GM19193 (cell line): ENCODE data around the gene CDT1.

Experiments used
- POLR2A ChIP-seq: IDR thresholded peaks from 4 replicates; pipeline ENCODE4 v1.6.1; 2011; ENCODE audit not compliant: insufficient read depth, insufficient read length; ENCODE audit errors: extremely low read depth

CDT1 gene

DNA sequence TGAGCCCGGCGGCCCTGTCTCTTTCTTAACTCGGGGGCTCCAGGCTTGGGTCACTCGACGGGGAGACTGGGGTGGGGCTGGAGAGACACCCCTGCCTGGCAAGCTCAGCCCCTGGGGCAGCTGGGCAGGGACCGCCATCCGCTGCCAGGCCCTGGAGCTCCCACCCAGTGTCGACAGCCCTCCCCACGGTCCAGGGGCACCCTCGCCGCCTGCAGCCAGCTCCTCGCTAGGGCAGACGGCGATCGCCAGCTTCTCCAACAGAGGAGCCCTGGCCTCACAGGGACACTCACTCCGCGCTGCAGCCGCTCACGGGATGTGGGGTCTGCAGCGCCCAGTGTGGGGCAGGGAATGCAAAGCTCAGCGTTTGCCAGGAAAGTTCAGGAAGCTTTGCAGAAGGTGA, 24.1 kb downstream of the CDT1 start:
- TF ChIP-seq POLR2A, result no peak

DNA sequence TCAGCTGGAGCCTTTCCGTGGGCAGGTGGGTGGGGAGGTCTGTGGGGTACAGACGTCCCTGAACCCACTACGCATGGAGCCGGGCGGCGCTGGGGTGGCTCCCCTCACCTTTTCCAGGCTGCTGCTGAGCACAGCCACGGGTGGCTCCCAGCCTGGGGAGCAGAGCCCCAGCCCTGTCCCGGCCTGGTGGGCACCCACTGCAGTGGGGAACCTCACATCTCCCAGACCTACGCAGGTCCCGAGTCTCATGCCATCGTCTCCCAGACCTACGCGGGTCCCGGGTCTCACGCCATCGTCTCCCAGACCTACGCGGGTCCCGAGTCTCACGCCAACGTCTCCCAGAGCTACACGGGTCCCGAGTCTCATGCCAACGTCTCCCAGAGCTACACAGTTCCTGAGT, 25.1 kb downstream of the CDT1 start:
- TF ChIP-seq POLR2A, result no peak

DNA sequence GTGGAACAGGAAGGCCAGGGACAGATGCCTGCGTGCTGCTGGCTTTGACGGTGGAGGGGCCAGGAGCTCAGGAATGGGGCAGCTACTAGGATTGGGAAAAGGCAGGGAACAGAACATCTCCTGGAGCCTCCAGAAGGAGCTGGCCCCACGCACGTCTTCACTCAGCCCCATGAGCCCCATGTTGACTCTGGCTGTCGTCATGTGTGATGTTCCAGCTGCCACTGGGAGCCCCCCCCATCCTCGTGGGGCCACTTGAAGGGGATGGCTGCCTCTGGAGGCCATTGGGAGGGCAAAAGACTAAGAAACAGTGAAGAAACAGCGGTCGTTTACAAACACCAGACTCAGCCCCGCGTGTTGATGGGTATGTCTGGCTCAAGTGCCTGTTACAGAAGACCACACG, 26.7 kb downstream of the CDT1 start:
- no peak for TF ChIP-seq POLR2A

DNA sequence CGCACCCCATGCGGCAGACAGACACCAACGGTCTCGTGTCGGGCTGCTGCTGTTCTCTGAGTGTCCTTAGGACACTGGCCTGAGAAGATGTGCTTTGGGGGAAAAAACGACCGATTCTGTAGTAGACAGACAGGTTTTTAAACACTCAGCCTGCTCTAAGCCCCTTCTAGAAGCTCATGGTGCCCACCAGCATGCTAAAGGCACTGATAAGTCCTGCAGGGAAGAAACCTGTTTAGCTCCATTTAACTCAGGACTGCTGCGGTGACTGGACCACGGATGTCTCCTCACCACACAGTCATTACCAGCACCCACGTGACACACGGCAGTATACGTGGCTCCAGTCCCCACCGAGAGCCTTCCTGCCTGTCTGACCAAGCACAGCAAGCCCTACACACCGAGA, 27.2 kb downstream of the CDT1 start:
- TF ChIP-seq POLR2A, result no peak

DNA sequence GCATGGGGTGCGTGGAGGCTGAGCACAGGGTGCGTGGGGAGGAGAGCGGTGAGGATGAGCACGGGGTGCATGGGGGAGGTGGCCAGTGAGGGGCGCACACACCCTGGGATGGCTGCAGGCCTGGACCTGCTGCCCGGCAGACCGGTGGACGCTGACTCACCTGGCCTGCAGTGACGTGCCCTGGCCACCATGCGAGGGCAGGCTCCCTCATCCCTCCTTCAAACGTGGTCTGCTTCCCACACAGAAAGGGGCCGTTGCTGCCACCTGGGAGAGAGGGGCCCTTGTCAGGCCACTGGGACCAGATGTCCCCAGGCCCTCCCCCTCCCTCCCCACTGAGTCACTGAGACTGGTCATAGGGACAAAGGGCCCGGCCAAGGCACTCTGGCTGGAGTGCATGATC, 28.2 kb downstream of the CDT1 start:
- no peak for TF ChIP-seq POLR2A

DNA sequence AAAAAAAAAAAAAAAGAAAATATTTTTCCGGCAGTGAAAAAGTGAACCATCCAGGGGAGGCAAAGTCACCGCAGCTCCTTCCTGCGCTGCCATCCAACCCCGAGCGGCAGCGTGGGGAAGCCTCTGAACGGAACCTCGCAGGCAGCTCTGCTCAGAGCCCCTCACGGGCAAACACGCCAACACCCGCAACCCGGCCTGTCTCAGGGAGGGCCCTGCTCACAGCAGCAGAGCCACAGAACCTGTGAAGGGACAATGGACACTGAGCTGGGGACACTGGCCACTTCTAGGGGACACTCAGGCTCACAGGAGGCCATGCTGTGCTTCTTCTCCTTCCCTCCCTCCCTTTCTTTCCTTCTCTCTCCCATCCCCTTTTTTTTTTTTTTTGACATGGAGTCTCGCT, 29.5 kb downstream of the CDT1 start:
- TF ChIP-seq POLR2A, result no peak

DNA sequence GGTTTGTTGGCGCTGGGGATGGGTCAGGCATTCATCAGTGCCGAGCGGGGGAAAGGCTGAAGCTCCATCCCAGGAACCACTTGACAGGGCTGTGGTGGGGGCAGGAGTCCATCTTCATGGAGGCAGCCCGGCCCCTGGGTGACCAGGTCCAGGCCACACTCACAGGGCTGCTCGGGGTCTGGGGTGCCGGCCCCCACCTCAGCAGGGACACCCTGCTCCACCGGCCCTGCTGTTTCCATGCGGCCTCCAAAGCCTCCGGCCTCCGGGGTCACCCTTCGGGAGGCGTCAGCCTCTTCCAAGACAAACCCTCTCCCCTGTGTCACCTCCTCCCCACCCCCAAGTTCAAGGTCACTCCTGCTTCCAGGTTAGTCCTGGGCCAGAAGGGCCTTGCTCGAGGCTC, 31.1 kb downstream of the CDT1 start:
- TF ChIP-seq POLR2A, result no peak

DNA sequence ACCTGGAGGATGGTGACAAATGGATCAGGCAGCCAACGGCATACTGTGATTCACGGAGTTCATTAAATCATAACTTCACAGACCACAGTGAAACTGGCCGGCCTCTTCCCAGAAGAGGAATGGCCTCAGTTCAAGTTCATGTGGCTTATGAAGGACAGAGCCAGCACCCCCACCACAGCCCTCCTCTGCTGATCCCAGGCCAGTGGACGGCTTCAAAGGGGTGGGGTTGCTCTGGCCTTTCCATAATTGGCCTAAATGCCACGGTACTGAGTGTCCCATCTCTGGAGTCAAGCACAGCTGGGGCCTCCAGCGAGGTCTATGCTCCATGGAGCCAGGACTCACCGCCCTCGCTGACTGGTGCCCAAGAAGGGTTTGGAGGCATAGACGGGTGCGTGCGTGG, 31.8 kb downstream of the CDT1 start:
- TF ChIP-seq POLR2A, result no peak

DNA sequence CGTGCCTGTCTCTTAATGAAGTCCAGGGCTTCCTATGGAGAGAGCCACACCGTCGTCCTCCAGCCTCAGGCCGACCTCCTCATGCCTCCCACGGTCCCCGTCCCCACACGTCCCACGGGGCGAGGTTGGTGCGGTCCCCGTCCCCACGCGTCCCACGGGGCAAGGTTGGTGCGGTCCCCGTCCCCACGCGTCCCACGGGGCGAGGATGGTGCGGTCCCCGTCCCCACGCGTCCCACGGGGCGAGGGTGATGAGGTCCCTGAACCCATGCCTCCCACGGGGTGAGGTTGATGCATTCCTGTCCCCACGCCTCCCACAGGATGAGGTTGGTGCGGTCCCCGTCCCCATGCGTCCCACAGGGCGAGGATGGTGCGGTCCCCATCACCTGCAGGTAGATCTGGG, 32.2 kb downstream of the CDT1 start:
- no peak for TF ChIP-seq POLR2A

DNA sequence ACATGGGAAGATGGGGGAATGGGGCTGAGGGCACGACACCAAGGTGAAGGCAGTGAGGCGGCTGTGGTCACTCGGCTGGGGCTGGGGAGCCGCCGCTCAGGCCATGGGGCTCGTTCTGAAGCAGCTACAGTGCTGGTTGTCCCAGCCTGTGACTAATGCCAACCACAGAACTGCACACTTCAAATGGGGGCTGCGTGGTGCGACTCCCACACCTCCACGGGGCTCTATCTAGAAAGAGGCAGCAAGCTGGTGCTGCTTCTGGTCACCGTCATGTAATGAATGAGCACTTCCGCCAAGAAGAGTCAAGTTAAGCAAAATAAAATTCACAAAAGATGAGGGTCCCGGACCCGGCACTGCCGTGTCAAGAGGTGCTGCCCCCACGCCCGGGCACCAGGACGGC, 33.2 kb downstream of the CDT1 start:
- TF ChIP-seq POLR2A, result no peak

DNA sequence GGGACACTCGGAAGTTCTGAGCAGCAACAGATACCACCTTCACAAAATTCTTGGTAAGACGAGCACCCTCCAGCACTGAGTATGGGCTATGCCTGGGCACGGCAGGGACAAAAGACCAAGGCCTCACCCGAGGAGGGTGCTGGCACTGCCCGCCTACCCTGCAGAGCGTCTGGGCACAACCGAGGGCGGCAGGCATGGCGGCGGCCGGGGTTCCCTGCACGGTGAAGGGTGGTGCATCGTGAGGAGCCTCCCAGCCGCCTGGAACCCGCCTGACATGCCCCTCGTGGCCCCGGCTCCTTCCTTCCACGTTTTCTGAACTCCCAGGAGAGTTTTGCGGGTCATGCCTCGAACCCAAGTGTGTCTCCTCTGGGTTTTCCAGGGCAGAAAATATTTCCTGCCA, 34.2 kb downstream of the CDT1 start:
- TF ChIP-seq POLR2A, result no peak

DNA sequence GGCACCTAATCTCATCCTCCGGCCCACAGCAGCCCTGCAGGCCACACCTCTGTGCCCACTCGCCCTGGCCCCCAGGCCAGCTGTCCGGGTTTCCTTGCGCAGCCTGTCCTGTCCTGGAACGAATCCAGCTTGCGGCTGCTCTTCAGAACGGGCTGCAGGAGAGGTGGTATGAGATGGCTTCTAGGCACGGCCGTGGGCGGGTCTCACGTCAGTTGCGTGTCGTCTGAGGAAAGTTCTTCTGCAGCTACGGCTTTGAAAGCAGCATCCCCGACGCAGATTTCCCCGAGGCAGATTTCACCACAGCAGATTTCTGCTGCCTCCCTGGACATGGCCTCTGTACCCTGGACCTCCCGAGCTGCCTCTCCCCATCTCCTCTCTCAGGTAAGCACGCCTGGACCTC, 35.0 kb downstream of the CDT1 start:
- TF ChIP-seq POLR2A, result no peak

DNA sequence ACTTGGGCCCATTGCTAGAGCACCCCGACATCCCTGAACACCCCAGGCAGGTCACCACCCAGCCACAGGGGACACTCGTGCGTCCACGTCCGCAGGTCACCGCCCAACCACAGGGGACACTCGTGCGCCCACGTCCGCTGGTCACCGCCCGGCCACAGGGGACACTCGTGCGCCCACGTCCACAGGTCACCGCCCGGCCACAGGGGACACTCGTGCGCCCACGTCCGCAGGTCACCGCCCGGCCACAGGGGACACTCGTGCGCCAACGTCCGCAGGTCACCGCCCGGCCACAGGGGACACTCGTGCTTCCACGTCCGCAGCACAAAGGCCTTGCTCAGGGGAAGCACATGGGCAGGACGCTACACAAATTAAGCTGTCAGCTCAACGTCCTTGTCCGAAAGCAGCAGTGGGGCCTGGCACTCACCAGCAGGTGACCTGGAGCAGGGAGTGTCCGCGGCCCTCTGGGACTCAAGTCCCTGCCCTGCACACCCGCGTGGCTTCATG, 35.5 kb downstream of the CDT1 start:
- TF ChIP-seq POLR2A, result no peak

DNA sequence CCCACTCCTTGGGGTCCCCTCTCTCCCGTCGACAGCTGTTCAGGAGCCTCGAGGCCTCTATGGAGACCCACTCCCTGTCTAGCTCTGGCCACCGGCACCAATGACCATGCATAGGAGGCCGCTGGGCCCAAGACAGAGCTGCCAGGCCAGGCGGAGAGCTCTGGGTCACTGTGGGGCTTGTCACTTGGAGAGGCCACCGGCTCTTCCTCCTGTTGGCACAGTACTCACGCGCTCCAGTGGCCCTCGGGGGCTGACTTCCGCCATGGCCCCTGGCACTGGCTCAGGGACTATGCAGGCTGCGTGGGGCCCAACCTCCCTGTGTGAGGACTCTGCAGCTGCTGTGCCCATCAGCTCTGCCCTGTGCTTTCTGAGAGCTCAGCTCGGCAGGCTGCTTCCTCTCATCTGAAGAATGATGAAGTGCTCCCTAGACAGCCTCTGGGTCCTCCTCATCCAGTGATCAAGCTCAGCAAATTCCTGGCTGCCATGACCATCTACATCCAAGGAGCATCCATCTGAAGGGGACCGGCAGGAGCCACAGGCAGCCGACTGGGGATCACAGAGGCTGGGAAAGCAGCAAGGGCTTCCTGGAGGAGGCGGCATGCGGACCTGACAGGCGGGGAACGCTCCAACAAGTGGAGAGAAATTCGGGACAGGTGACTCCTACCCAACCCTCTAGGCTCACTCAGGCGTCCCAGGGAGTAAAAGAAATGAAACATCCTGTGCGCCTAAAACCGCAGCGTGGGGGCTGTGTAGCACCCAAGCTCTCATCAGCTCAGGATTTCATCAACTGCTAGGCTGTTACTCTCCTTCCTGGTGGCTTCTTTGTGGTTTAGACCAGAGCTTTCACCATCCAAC, 36.4 kb downstream of the CDT1 start:
- no peak for TF ChIP-seq POLR2A

DNA sequence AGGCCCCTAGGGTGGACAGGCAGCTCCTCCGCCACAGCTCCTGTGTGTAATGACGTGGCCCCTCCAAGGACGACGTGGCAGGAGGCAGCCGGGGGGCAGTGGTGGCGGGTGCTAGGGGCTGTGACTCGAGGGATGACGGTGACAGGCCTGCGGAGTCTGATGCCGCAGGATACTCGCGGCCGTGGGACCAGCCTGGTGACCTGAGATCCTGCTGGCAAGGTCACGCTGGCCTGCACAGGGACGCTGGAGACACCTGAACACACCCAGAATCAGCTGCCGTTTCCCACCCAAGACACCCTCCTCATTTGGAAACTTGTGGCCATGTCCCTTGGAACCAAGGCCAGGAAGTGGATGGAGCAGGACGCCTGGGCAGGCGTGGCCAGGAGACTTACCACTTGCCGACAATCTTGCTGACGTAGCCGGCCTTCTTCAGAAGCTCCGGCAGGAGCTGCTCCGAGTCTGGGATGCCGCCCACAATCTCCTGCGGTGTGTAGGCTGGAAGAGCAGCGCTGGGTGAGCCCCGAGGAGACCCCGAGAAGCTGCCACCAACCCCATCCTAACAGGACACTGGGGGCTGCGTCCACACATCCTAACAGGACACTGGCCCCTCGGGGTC, 37.1 kb downstream of the CDT1 start:
- TF ChIP-seq POLR2A, result no peak
